IMR-90 (cell line): Measurements from ENCODE around the gene GPR17. TPM values are rescaled to one million over a fixed set of nuclear protein-coding genes. Genes with fewer than 3 reads are reported as not detected.

Experiments
- ATAC-seq: fragments of 200-7000 bp; cut with Tn5 transposase; 2 replicates; pipeline ENCODE4 v1.9.1; 2020; ENCODE audit warnings: low read depth, mild to moderate bottlenecking, moderate library complexity
- BruUV-seq: library from RNA; stranded (reverse); fragments of 400-500 nt; replicated peaks from 2 replicates; lab custom pipeline; 2021; lab: Mats Ljungman, UMichigan
- CTCF ChIA-PET: fragments of 300-600 bp; formaldehyde crosslinking; extraction: SDS; loops from one replicate; lab custom pipeline; 2021; ENCODE audit warnings: antibody characterized with exemption; lab: Yijun Ruan, JAX
- POLR2A ChIA-PET: fragments of 300-600 bp; sonication (Branson Sonifier 250); formaldehyde crosslinking; loops from one replicate; lab custom pipeline; 2022; ENCODE audit warnings: antibody characterized with exemption; ENCODE audit not compliant: unreplicated experiment; lab: Charles Lee
- DNase-seq: peaks from one replicate; pipeline ENCODE4 v3.0.0; 2013
- H2AFZ ChIP-seq: replicated peaks from 2 replicates; pipeline ENCODE3; 2013; ENCODE audit warnings: low read length, mild to moderate bottlenecking; ENCODE audit not compliant: poor library complexity
- H2AK5ac ChIP-seq: 2 replicates; pipeline ENCODE4 v1.6.1; 2013; ENCODE audit warnings: low read depth, low read length, inconsistent platforms
- H2AK9ac ChIP-seq: replicated peaks from 2 replicates; pipeline ENCODE3; 2013; ENCODE audit warnings: mild to moderate bottlenecking, low read depth, low read length, moderate library complexity; ENCODE audit not compliant: poor library complexity
- H2BK120ac ChIP-seq: 2 replicates; pipeline ENCODE4 v1.6.1; 2013; ENCODE audit warnings: low read depth, low read length, inconsistent platforms
- H2BK15ac ChIP-seq: 3 replicates; pipeline ENCODE4 v1.6.1; 2013; ENCODE audit warnings: low read depth, low read length, inconsistent platforms
- H2BK20ac ChIP-seq: 2 replicates; pipeline ENCODE4 v1.6.1; 2013; ENCODE audit warnings: low read depth, mild to moderate bottlenecking, inconsistent platforms, low read length, moderate library complexity
- H2BK5ac ChIP-seq: 2 replicates; pipeline ENCODE4 v1.6.1; 2013; ENCODE audit warnings: mild to moderate bottlenecking, low read depth, low read length, inconsistent platforms; ENCODE audit not compliant: poor library complexity, severe bottlenecking
- H3K14ac ChIP-seq: replicated peaks from 2 replicates; pipeline ENCODE4 v1.6.1; 2013; ENCODE audit warnings: low read depth, low read length, inconsistent platforms
- H3K18ac ChIP-seq: 2 replicates; pipeline ENCODE4 v1.6.1; 2013; ENCODE audit warnings: low read depth, low read length, control low read depth
- H3K23ac ChIP-seq: 2 replicates; pipeline ENCODE4 v1.6.1; 2013; ENCODE audit warnings: low read depth, low read length, inconsistent platforms
- H3K27ac ChIP-seq: 2 replicates; pipeline ENCODE4 v1.5.1; 2013; ENCODE audit warnings: mild to moderate bottlenecking, control low read depth, low read length; ENCODE audit not compliant: insufficient read depth
- H3K27me3 ChIP-seq: 2 replicates; pipeline ENCODE4 v1.6.1; 2013; ENCODE audit warnings: low read length; ENCODE audit not compliant: control insufficient read depth, insufficient read depth
- H3K36me3 ChIP-seq: 2 replicates; pipeline ENCODE4 v1.6.1; 2013; ENCODE audit warnings: low read length, mixed read lengths; ENCODE audit not compliant: control insufficient read depth, insufficient read depth
- H3K4ac ChIP-seq: 2 replicates; pipeline ENCODE4 v1.6.1; 2013; ENCODE audit warnings: low read depth, low read length, inconsistent platforms
- H3K4me1 ChIP-seq: 2 replicates; pipeline ENCODE4 v1.6.1; 2013; ENCODE audit warnings: low read length, mixed read lengths; ENCODE audit not compliant: control insufficient read depth, insufficient read depth
- H3K4me2 ChIP-seq: 2 replicates; pipeline ENCODE4 v1.6.1; 2013; ENCODE audit warnings: low read depth, mild to moderate bottlenecking, control low read depth, low read length, moderate library complexity
- H3K4me3 ChIP-seq: 2 replicates; pipeline ENCODE4 v1.5.1; 2013; ENCODE audit warnings: low read depth, mild to moderate bottlenecking, control low read depth, low read length, moderate library complexity; ENCODE audit not compliant: insufficient read depth
- H3K56ac ChIP-seq: 2 replicates; pipeline ENCODE4 v1.6.1; 2013; ENCODE audit warnings: low read length, inconsistent platforms; ENCODE audit not compliant: insufficient read depth; ENCODE audit errors: extremely low read depth
- H3K79me1 ChIP-seq, 2 experiments: 2 replicates each; pipeline ENCODE4 v1.6.1; 2013; ENCODE audit warnings: low read length in 2 of 2, inconsistent platforms in 1 of 2, low read depth in 1 of 2
- H3K9ac ChIP-seq: 2 replicates; pipeline ENCODE4 v1.6.1; 2013; ENCODE audit warnings: low read depth, low read length, control low read depth
- H3K9me1 ChIP-seq: 2 replicates; pipeline ENCODE4 v1.6.1; 2013; ENCODE audit warnings: low read length, inconsistent platforms; ENCODE audit not compliant: insufficient read depth
- H3K9me3 ChIP-seq: 2 replicates; pipeline ENCODE4 v1.6.1; 2013; ENCODE audit warnings: low read length; ENCODE audit not compliant: control insufficient read depth, insufficient read depth
- H4K20me1 ChIP-seq: 2 replicates; pipeline ENCODE4 v1.6.1; 2013; ENCODE audit warnings: low read length, inconsistent platforms; ENCODE audit not compliant: insufficient read depth
- H4K5ac ChIP-seq: 2 replicates; pipeline ENCODE4 v1.6.1; 2013; ENCODE audit warnings: mild to moderate bottlenecking, low read depth, low read length, control low read depth
- H4K8ac ChIP-seq, 2 experiments: 2 replicates each; pipeline ENCODE4 v1.6.1; 2013; ENCODE audit warnings: low read depth in 2 of 2, low read length in 2 of 2, control low read depth in 1 of 2, inconsistent platforms in 1 of 2
- H4K91ac ChIP-seq: 2 replicates; pipeline ENCODE4 v1.6.1; 2013; ENCODE audit warnings: low read depth, low read length, inconsistent platforms; ENCODE audit not compliant: insufficient read depth
- BHLHE40 ChIP-seq: fragments of 150-350 bp; IDR thresholded peaks from 2 replicates; pipeline ENCODE4 v1.6.1; 2016; ENCODE audit warnings: mild to moderate bottlenecking, low read depth, low read length
- CEBPB ChIP-seq: IDR thresholded peaks from 2 replicates; pipeline ENCODE4 v1.6.1; 2012; ENCODE audit warnings: low read depth, low read length, improper control_type of control experiment
- CHD1 ChIP-seq: IDR thresholded peaks from 2 replicates; pipeline ENCODE4 v1.6.1; 2012; ENCODE audit warnings: low read depth, low read length, improper control_type of control experiment
- FOS ChIP-seq: fragments of 150-350 bp; IDR thresholded peaks from 2 replicates; pipeline ENCODE4 v1.6.1; 2016; ENCODE audit warnings: low read depth, low read length
- MAFK ChIP-seq: IDR thresholded peaks from 2 replicates; pipeline ENCODE4 v1.6.1; 2012; ENCODE audit warnings: low read depth, low read length, improper control_type of control experiment
- MAZ ChIP-seq: IDR thresholded peaks from 2 replicates; pipeline ENCODE4 v1.6.1; 2012; ENCODE audit warnings: low read depth, mild to moderate bottlenecking, low read length, improper control_type of control experiment, moderate library complexity, borderline replicate concordance
- MXI1 ChIP-seq: IDR thresholded peaks from 2 replicates; pipeline ENCODE4 v1.6.1; 2012; ENCODE audit warnings: low read depth, mild to moderate bottlenecking, low read length, moderate library complexity, borderline replicate concordance
- NFE2L2 ChIP-seq: fragments of 150-350 bp; IDR thresholded peaks from 2 replicates; pipeline ENCODE4 v1.6.1; 2016; ENCODE audit warnings: low read depth, mild to moderate bottlenecking, low read length
- POLR2A ChIP-seq: IDR thresholded peaks from 2 replicates; pipeline ENCODE4 v1.6.1; 2012; ENCODE audit warnings: mild to moderate bottlenecking, low read depth, low read length
- RAD21 ChIP-seq: IDR thresholded peaks from 2 replicates; pipeline ENCODE4 v1.6.1; 2012; ENCODE audit warnings: low read length, improper control_type of control experiment
- RCOR1 ChIP-seq: IDR thresholded peaks from 2 replicates; pipeline ENCODE4 v1.6.1; 2012; ENCODE audit warnings: mild to moderate bottlenecking, low read length, improper control_type of control experiment; ENCODE audit not compliant: insufficient replicate concordance
- RFX5 ChIP-seq: IDR thresholded peaks from 2 replicates; pipeline ENCODE4 v1.8.0; 2012; ENCODE audit warnings: low read depth, mild to moderate bottlenecking, low read length, moderate library complexity
- SMC3 ChIP-seq: fragments of 150-350 bp; IDR thresholded peaks from 2 replicates; pipeline ENCODE4 v1.6.1; 2016; ENCODE audit warnings: low read depth, mild to moderate bottlenecking, antibody characterized with exemption, low read length, moderate library complexity
- WGBS, 2 experiments: methylation state at CpG; one replicate each; pipeline versions ENCODE4 v1.1.5 to v1.1.7; 2013; ENCODE audit warnings: missing lambda C conversion rate in 2 of 2; ENCODE audit not compliant: insufficient read length in 1 of 2; ENCODE audit errors: extremely low coverage in 2 of 2; 5-methylcytosine and 5-hydroxymethylcytosine counted together
- dilution Hi-C: fragments of 300-500 bp; cut with HindIII; formaldehyde crosslinking; loops from one replicate; pipeline ENCODE4 v1.14.3; 2018; ENCODE audit warnings: low sequenced_read_pairs; ENCODE audit not compliant: unreplicated experiment
- in situ Hi-C: fragments of 300-500 bp; cut with MboI; formaldehyde crosslinking; loops from 3 replicates; pipeline ENCODE4 v1.14.3; 2019; ENCODE audit warnings: low sequenced_read_pairs, inconsistent platforms, mixed read lengths
- intact Hi-C: fragments of 100-400 bp; cut with micrococcal nuclease; formaldehyde crosslinking; loops from 2 replicates; pipeline ENCODE4 v1.10.0; 2022
- polyA plus RNA-seq, 3 experiments: library from polyadenylated mRNA; depleted of rRNA; stranded (reverse); fragments of >200 nt; gene quantifications; 2 replicates each; pipeline ENCODE4 v1.2.3, GENCODE V29; 2012; ENCODE audit warnings: low replicate concordance in 1 of 3
- total RNA-seq: library from RNA; depleted of rRNA; stranded (reverse); fragments of >200 nt; gene quantifications from 2 replicates; pipeline ENCODE4 v1.2.3, GENCODE V29; 2012
- TF ChIP-seq, protein P1 (sequence below): fragments of 150-350 bp; IDR thresholded peaks from 2 replicates; pipeline ENCODE4 v1.6.1; 2016; ENCODE audit warnings: low read depth, mild to moderate bottlenecking, low read length, moderate library complexity, borderline replicate concordance
- TF ChIP-seq, protein P2 (sequence below): fragments of 150-350 bp; IDR thresholded peaks from 2 replicates; pipeline ENCODE4 v1.6.1; 2017; ENCODE audit warnings: mild to moderate bottlenecking, antibody characterized with exemption, low read length, low read depth
- TF ChIP-seq, protein P3 (sequence below): conservative IDR thresholded peaks from 2 replicates; pipeline ENCODE4 v1.5.1; 2012; ENCODE audit warnings: mild to moderate bottlenecking, low read depth, low read length, improper control_type of control experiment

The GPR17 gene
- total and polyA plus RNA-seq, 2 of the 4 experiments (the other 2 are of a cell fraction), result not detected

DNA sequence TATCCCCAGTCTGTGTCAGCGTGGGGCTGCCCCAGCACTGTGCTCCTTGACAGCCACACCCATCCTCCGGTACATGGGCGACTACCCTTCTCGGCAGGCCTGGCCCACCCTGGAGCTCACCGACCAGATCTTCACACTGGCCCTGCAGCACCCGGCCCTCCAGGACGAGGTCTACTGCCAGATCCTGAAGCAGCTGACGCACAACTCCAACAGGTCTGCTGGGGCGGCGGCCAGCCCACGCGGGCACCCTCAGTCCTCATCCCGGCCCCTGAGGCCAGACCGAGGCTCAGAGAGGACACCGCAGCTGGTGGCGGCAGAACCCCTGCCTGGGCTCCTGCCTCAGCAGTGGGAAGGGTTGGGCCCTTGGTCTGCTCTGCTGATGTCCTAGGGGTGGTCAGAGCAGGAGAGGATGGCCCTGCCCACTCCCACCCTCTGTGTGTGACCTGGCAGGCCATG is 14.4 kb upstream of the GPR17 start:
- H3K9me3 ChIP-seq, result no peaks in the 10 kb centered on the region
- H4K20me1 ChIP-seq, result no peaks in the 10 kb centered on the region
- no peak overlapping the region for H2AFZ ChIP-seq
- no peak overlapping the region for H3K9ac ChIP-seq
- ChIA-PET POLR2A (no interaction called here), CTCF (no interaction called here)
- no peak overlapping the region for H3K4me2 ChIP-seq
- H3K4me3 ChIP-seq, result no peak overlapping the region
- peaks cover 4% of the 10 kb centered on the region; the same call in 1 of the 2 replicates for H3K9me1 ChIP-seq
- no peak overlapping the region for H2AK5ac ChIP-seq
- no peak overlapping the region for H2BK15ac ChIP-seq
- no peak for DNase-seq
- no peak overlapping the region for H4K5ac ChIP-seq
- H3K14ac ChIP-seq, result no peak overlapping the region
- no peak overlapping the region for H2BK20ac ChIP-seq
- dilution Hi-C loops, result no loop called here
- ATAC-seq, result no peak
- BruUV-seq, result no TSS peak
- H3K36me3 ChIP-seq, result no peaks in the 10 kb centered on the region
- no peak overlapping the region for H3K56ac ChIP-seq
- no peak overlapping the region for H2AK9ac ChIP-seq
- no peak overlapping the region for H4K91ac ChIP-seq
- no peak overlapping the region for H2BK5ac ChIP-seq
- 100% methylated on average over 1 of the region's 16 CpGs; no CpG with 5 or more reads in 1 of the 2 experiments for WGBS, 2 experiments
- H3K4ac ChIP-seq, result no peak overlapping the region
- no peak for TF ChIP-seq MXI1
- TF ChIP-seq, protein P1, sequence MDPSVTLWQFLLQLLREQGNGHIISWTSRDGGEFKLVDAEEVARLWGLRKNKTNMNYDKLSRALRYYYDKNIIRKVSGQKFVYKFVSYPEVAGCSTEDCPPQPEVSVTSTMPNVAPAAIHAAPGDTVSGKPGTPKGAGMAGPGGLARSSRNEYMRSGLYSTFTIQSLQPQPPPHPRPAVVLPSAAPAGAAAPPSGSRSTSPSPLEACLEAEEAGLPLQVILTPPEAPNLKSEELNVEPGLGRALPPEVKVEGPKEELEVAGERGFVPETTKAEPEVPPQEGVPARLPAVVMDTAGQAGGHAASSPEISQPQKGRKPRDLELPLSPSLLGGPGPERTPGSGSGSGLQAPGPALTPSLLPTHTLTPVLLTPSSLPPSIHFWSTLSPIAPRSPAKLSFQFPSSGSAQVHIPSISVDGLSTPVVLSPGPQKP, result no peak
- TF ChIP-seq RAD21, result no peak
- TF ChIP-seq BHLHE40, result no peak
- no peak for TF ChIP-seq CHD1
- TF ChIP-seq POLR2A, result no peak
- TF ChIP-seq SMC3, result no peak
- TF ChIP-seq MAZ, result no peak
- TF ChIP-seq, protein P2, sequence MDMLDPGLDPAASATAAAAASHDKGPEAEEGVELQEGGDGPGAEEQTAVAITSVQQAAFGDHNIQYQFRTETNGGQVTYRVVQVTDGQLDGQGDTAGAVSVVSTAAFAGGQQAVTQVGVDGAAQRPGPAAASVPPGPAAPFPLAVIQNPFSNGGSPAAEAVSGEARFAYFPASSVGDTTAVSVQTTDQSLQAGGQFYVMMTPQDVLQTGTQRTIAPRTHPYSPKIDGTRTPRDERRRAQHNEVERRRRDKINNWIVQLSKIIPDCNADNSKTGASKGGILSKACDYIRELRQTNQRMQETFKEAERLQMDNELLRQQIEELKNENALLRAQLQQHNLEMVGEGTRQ, result no peak
- no peak for TF ChIP-seq RCOR1
- no peak for TF ChIP-seq CEBPB
- no peak for TF ChIP-seq MAFK
- TF ChIP-seq, protein P3, sequence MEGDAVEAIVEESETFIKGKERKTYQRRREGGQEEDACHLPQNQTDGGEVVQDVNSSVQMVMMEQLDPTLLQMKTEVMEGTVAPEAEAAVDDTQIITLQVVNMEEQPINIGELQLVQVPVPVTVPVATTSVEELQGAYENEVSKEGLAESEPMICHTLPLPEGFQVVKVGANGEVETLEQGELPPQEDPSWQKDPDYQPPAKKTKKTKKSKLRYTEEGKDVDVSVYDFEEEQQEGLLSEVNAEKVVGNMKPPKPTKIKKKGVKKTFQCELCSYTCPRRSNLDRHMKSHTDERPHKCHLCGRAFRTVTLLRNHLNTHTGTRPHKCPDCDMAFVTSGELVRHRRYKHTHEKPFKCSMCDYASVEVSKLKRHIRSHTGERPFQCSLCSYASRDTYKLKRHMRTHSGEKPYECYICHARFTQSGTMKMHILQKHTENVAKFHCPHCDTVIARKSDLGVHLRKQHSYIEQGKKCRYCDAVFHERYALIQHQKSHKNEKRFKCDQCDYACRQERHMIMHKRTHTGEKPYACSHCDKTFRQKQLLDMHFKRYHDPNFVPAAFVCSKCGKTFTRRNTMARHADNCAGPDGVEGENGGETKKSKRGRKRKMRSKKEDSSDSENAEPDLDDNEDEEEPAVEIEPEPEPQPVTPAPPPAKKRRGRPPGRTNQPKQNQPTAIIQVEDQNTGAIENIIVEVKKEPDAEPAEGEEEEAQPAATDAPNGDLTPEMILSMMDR, result no peak
- TF ChIP-seq FOS, result no peak
- TF ChIP-seq NFE2L2, result no peak
- TF ChIP-seq RFX5, result no peak
- no peaks in the 10 kb centered on the region; the same call in 1 of the 2 replicates for H3K27me3 ChIP-seq
- H3K18ac ChIP-seq, result no peak overlapping the region
- H2BK120ac ChIP-seq, result no peak overlapping the region
- in situ Hi-C loops, result no loop called here
- no peak overlapping the region for H3K23ac ChIP-seq
- no peak overlapping the region for H3K27ac ChIP-seq
- no peak overlapping the region for H4K8ac ChIP-seq
- no peaks in the 10 kb centered on the region for H3K79me1 ChIP-seq
- peaks cover 2% of the 10 kb centered on the region; the same call in 1 of the 2 replicates for H3K4me1 ChIP-seq
- intact Hi-C loops, result no loop called here
